Inflammatory macrophage treated with lipopolysaccharide for 4 hours (primary cell): Measurements from ENCODE around the gene HK3.

Source experiments
- DNase-seq: peaks from one replicate; pipeline ENCODE4 v3.0.0-alpha.2; 2020

Gene HK3, protein sequence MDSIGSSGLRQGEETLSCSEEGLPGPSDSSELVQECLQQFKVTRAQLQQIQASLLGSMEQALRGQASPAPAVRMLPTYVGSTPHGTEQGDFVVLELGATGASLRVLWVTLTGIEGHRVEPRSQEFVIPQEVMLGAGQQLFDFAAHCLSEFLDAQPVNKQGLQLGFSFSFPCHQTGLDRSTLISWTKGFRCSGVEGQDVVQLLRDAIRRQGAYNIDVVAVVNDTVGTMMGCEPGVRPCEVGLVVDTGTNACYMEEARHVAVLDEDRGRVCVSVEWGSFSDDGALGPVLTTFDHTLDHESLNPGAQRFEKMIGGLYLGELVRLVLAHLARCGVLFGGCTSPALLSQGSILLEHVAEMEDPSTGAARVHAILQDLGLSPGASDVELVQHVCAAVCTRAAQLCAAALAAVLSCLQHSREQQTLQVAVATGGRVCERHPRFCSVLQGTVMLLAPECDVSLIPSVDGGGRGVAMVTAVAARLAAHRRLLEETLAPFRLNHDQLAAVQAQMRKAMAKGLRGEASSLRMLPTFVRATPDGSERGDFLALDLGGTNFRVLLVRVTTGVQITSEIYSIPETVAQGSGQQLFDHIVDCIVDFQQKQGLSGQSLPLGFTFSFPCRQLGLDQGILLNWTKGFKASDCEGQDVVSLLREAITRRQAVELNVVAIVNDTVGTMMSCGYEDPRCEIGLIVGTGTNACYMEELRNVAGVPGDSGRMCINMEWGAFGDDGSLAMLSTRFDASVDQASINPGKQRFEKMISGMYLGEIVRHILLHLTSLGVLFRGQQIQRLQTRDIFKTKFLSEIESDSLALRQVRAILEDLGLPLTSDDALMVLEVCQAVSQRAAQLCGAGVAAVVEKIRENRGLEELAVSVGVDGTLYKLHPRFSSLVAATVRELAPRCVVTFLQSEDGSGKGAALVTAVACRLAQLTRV

DNA sequence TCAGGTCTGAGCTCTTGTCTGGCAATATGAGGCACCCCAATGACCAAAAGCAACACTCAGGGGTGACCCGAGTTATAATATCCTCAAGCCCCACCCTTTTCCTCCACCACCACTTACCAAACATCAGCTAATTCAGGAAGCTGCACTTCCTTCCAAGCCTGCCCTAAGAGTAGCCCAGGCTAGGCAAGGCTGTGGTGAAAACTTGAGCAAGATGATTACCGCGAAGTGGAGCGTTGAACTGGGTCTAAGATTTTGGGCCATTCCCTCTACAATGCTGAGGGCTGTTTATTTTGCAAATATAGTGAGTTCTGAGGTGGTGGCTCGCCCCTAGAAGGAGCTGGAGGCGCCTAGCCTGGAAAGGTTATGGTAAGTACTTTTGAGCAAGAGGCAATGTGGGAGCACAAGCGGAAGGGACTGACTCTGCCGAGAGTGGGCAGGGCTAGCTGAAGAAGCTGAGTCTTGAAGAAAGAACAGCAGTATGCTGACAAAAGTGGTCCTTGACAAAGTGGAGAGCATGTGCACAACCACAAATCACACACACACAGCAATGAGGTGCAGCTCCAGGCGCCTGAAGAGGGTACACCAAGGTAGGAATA is at the start of gene HK3:
HK3 (minus strand) TSS at position 51 of the 596 bp plus-strand sequence. CDS start 3,187 bp downstream, outside the sequence.
- DNase-seq = peak; percentile 87

DNA sequence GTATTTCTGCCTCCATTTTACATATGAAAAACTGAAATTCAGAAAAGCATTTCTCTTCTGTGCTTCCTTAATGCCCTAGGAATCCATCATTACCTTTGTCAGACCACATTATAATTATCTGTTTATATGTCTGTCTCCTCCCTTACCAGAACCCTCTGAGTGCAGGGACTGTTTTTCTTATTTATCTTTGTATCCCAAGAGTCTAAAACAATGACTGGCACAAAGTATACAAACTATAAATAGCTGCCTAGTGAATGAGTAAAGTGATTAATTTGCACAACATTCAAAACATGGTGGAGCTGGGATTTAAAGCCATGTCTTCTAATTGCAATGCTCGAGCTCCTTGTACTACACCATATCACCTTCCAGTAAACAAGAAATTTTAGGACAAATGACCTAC is 49.3 kb upstream of the HK3 start:
- DNase-seq = no peak

DNA sequence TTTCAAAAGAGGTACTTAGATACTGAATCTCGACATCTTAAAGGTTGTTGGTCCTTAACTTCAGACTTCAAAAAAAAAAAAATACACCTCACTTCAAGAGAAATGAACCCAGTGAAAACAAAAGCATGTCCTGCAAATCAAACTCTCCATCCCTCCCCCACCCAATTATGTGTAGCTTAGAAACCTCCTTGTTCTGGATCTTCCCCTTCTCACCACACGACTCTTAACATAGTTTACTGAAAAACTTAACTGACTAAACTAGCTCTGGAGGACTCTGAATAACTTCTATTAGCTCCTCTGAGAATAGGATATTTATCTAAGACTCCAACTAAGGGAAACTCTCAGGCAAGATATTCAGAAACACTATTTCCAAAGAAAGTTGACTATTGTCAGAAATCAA is 48.7 kb upstream of the HK3 start:
- no peak for DNase-seq

- no peak for DNase-seq
Observed at GRCh38 chr5:176944268-176944667, 45.1 kb upstream of the HK3 start.

DNA sequence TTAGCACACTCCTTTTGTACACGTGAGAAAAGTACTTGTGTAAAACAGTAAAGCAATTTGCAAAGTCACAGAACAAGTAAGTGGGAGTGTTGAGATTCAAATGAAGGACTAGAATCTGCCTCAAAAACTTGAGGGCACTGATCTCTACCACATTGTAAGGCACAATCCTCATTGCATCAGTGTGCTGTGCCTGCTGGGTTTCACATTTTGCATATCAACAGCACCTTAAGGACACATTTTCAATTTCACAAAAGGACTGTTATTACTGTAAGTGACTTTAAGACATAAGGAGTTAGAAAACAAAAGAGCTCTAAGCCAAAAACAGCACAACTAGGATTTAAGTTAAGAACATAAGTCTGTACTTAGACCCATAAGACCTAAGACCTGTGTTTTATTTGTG is 44.7 kb upstream of the HK3 start:
- DNase-seq = no peak

DNA sequence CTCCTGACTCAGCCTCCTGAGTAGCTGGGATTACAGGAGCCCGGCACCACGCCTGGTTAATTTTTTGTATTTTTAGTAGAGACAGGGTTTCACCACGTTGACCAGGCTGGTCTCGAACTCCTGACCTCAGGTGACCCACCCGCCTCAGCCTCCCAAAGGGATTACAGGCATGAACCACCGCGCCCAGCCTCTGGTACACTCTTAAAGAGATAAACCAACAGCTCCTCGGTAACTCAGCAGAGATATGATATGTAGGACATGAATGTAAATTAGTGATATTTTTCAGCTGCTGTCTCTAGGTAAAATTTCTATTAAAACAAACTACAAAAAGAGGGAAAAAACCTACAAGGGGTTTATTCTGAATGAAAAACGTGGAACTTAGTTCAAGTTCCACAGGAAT is 42.8 kb upstream of the HK3 start:
- DNase-seq = no peak

DNA sequence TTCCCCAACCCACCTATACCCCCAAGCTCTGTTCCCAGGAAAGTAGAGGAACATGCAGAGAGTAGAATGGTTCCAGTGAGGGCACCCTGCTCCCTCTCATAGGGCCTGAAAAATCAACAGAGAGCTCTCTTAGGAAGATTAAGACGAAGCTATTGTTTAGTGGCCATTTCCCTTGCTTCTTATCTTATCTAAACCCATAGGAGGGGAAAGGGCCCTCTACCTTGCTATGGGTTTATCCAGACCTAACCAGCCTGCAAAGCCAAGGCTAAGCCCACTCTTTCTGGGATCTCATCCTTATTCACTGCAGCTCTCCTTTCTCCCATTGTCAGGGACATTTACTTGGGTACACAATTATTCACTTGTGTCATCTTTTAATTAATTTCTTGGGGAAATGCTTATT is 39.3 kb upstream of the HK3 start:
- no peak for DNase-seq

GRCh38 chr5:176935017-176935416 is 35.9 kb upstream of the HK3 start:
- DNase-seq = peak; percentile 21

DNA sequence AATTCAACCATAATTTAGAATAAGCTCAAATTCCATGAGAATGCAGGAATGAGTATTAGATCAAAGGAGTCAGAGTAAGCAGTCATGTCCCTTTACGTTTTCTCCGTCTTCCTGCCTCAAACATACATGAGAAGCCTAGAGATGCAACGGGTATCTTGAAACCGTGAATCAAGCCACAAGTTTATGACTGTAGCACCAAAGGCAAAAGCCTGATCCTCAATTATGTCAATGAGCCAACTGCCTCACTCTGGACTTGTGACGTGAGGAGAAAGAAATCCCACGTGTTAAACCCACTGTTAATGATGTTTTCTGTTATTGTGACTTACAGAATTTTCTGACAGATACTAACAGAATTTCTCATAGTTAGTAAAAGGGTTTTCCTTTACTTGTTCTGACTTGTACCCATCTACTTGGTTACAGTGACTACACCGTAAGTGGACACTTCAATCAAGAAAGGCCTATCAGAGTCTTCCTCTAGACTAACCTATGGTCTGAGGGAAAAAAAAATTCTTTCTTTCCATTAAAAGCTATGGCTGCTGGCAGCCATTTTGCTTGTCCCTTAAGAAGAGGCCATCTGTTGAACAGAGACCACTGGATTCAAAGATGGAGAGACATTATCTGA is 35.3 kb upstream of the HK3 start:
- no peak for DNase-seq

- no peak for DNase-seq
Observed at GRCh38 chr5:176929654-176930053, 30.5 kb upstream of the HK3 start.

- DNase-seq = peak; percentile 45
Observed at GRCh38 chr5:176927562-176927961, 28.4 kb upstream of the HK3 start.

DNA sequence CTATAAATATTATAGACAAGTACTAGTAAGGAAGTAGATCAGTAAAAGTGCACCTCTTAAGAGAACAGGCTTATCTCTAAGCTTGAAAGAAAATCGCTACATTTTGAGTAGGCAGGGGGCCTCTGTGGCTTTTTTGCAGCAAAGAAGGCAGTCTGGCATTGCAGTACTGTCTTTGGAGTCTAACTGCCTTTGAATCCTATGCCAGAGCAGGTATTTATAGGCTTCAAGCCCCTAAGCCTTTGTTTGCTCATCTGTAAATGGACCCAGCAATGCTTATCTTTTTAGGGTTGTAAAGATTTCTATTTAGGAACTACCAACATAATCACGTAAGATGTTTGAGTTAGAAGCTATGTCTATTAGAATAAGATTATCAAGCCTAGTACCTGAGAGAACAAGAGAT is 23.7 kb upstream of the HK3 start:
- no peak for DNase-seq

GRCh38 chr5:176921714-176922113 is 22.6 kb upstream of the HK3 start:
- DNase-seq = no peak

GRCh38 chr5:176918613-176919012 is 19.5 kb upstream of the HK3 start:
- DNase-seq = no peak

- no peak for DNase-seq
Observed at GRCh38 chr5:176916337-176916736, 17.2 kb upstream of the HK3 start.

DNA sequence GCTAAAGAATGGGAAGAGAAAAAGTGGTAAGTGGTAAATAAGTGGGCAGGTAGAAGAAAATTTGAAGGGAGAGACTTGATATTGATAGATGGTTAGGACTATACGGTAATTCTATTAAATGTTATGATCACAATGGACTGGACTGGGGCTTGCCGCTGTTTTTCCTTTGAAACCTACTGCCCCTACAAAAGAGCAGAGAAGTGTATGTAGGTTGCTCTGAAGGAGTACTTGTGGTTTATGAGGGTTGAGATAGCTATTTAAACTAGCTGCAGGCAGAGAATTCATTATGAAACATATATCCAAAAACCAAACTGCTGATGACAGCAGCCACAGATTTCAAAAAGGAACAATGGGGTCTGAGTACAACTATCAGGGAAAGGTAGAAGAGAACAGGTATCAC is 16.8 kb upstream of the HK3 start:
- DNase-seq = no peak

DNA sequence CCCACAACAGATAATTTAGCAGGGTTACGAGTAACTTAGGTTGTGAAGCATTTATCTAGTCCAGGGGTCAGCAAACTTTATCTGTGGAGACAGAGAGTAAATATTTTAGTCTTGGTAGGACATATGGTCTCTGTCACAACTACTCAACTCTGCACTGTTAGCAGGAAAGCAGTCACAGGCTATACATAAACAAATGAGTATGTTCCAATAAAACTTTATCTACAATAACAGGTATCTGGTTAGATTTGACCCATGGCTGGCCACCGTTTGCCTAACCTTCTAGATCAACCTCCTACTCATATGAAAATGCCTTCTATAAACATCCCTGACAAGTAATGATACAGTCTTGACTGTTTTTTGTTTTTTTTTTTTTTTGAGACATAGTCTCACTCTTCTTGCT is 13.0 kb upstream of the HK3 start:
- DNase-seq = no peak

GRCh38 chr5:176908675-176909368 is 9.7 kb upstream of the HK3 start:
- peak; percentile 84 for DNase-seq

DNA sequence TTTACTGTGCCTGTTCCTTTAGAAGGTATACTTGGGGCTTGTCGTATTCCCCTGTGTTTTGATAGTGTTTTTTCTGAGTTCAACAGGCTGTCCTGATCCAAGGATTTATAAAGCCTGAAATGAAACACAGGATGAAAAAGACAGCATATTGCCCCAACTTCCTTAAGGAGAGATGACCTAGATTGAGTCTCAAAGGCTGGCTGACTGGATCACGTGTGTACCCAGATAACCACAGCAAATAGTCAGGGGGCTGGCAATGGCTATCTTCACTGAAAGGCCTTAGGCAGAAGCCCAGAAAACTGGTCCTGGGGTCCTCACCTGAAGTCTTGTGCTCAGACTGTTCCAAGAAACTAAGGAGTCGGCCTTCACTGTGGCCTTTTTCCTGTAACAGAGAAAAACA is 7.7 kb upstream of the HK3 start:
- DNase-seq = no peak

GRCh38 chr5:176906126-176906525 is 7.0 kb upstream of the HK3 start:
- no peak for DNase-seq

- no peak for DNase-seq
Observed at GRCh38 chr5:176904276-176904675, 5.1 kb upstream of the HK3 start.

- DNase-seq = peak; percentile 91
Observed at GRCh38 chr5:176902911-176903664, 3.9 kb upstream of the HK3 start.
